K562 (cell line): Measurements from ENCODE around the gene SLC4A5. TPM values are rescaled to one million over a fixed set of nuclear protein-coding genes. Genes with fewer than 3 reads are reported as not detected.

Experiments used
- ATAC-seq: fragments of 200-7000 bp; cut with Tn5 transposase; 3 replicates; pipeline ENCODE4 v1.9.1; 2020; ENCODE audit warnings: moderate library complexity
- BruUV-seq: library from RNA; stranded (reverse); fragments of 400-500 nt; replicated peaks from 2 replicates; lab custom pipeline; 2021; lab: Mats Ljungman, UMichigan
- CTCF ChIA-PET: fragments of 300-600 bp; formaldehyde crosslinking; extraction: SDS; loops from one replicate; lab custom pipeline; 2021; ENCODE audit warnings: low intra/inter-chr PET ratio; lab: Yijun Ruan, JAX
- POLR2A ChIA-PET: fragments of 300-600, 350-650 bp; sonication (Branson Sonifier 250); formaldehyde crosslinking; extraction: SDS; loops from one replicate; lab custom pipeline; 2021; ENCODE audit warnings: antibody characterized with exemption, inconsistent platforms; lab: Yijun Ruan, JAX
- DNase-seq, 4 experiments: peaks; one replicate each; pipeline versions ENCODE4 v3.0.0 to v3.0.0-alpha.2; 2011 to 2018; ENCODE audit warnings: low spot score in 3 of 4, mixed read lengths in 3 of 4; ENCODE audit errors: extremely low read depth in 1 of 4
- FAIRE-seq: peaks from 2 replicates; lab custom pipeline; 2011; peaks lifted over from hg19 to GRCh38; lab: Jason Lieb, UNC
- H2AFZ ChIP-seq: 2 replicates; pipeline ENCODE4 v1.6.0; 2011; ENCODE audit warnings: low read depth, low read length, control low read depth, inconsistent platforms
- H3K27ac ChIP-seq: fragments of 200-600 bp; 3 replicates; pipeline ENCODE4 v1.8.0; 2011; ENCODE audit warnings: low read depth, mild to moderate bottlenecking, control low read depth, inconsistent platforms, low read length, moderate library complexity, mixed read lengths; ENCODE audit errors: extremely low read depth
- H3K27me3 ChIP-seq, 2 experiments: fragments of 300-600 bp in 1 of 2; 2 replicates in 1 of 2; 3 replicates in 1 of 2; pipeline versions ENCODE4 v1.6.0 to v1.8.0; 2011; ENCODE audit warnings: inconsistent platforms in 2 of 2, low read length in 2 of 2, mild to moderate bottlenecking in 1 of 2, mixed read lengths in 1 of 2, moderate library complexity in 1 of 2; ENCODE audit not compliant: control insufficient read depth in 2 of 2, insufficient read depth in 2 of 2
- H3K36me3 ChIP-seq: fragments of 300-600 bp; 3 replicates; pipeline ENCODE4 v1.8.0; 2011; ENCODE audit warnings: mild to moderate bottlenecking, low read length, inconsistent platforms; ENCODE audit not compliant: control insufficient read depth, insufficient read depth
- H3K4me1 ChIP-seq, 2 experiments: fragments of 200-600 bp in 1 of 2; replicated peaks in 1 of 2; 2 replicates in 1 of 2; 3 replicates in 1 of 2; pipeline versions ENCODE4 v1.5.1 to v1.8.0; 2011; ENCODE audit warnings: inconsistent platforms in 2 of 2, low read length in 2 of 2, mild to moderate bottlenecking in 1 of 2, mixed read lengths in 1 of 2, moderate library complexity in 1 of 2; ENCODE audit not compliant: control insufficient read depth in 2 of 2, insufficient read depth in 2 of 2
- H3K4me2 ChIP-seq: 2 replicates; pipeline ENCODE4 v1.6.1; 2011; ENCODE audit warnings: low read length, control low read depth, inconsistent platforms, mixed read lengths; ENCODE audit not compliant: insufficient read depth
- H3K4me3 ChIP-seq: fragments of 200-600 bp; sonication (generic), shearing (Covaris generic); 2 replicates; pipeline ENCODE4 v1.5.1; 2016; ENCODE audit warnings: control low read depth, inconsistent platforms
- H3K79me2 ChIP-seq: fragments of 200-600 bp; 3 replicates; pipeline ENCODE4 v1.8.0; 2011; ENCODE audit warnings: low read length, inconsistent platforms; ENCODE audit not compliant: control insufficient read depth, insufficient read depth
- H3K9ac ChIP-seq, 2 experiments: 2 replicates each; pipeline versions ENCODE4 v1.6.0 to v1.6.1; 2011; ENCODE audit warnings: low read depth in 2 of 2, low read length in 2 of 2, control low read depth in 1 of 2, inconsistent platforms in 1 of 2, mild to moderate bottlenecking in 1 of 2, mixed read lengths in 1 of 2; ENCODE audit not compliant: insufficient read depth in 1 of 2
- H3K9me1 ChIP-seq: one replicate; pipeline ENCODE4 v1.6.0; 2011; ENCODE audit warnings: inconsistent platforms, mild to moderate bottlenecking, low read length, moderate library complexity; ENCODE audit not compliant: control insufficient read depth, insufficient read depth
- H3K9me3 ChIP-seq: replicated peaks from 2 replicates; pipeline ENCODE4 v1.5.1; 2011; ENCODE audit warnings: low read depth, low read length, inconsistent platforms; ENCODE audit not compliant: control insufficient read depth, insufficient read depth
- H4K20me1 ChIP-seq: replicated peaks from 2 replicates; pipeline ENCODE4 v1.6.1; 2011; ENCODE audit warnings: low read length, inconsistent platforms, mixed read lengths; ENCODE audit not compliant: control insufficient read depth, insufficient read depth
- CHD1 ChIP-seq: fragments of 200-600 bp; sonication (generic); IDR thresholded peaks from one replicate; pipeline ENCODE4 v1.6.1; 2012; ENCODE audit warnings: mild to moderate bottlenecking, moderate library complexity, low read length, inconsistent platforms
- HDAC2 ChIP-seq: fragments of 450-650 bp; IDR thresholded peaks from 2 replicates; pipeline ENCODE4 v1.6.1; 2016; ENCODE audit warnings: mild to moderate bottlenecking
- LARP7 ChIP-seq: fragments of 450-650 bp; IDR thresholded peaks from 2 replicates; pipeline ENCODE4 v1.6.1; 2016
- NR2C1 ChIP-seq, 2 experiments: fragments of 450-650 bp; IDR thresholded peaks; 2 replicates each; pipeline ENCODE4 v1.6.1; 2017; ENCODE audit warnings: mild to moderate bottlenecking in 2 of 2, antibody characterized with exemption in 1 of 2, inconsistent platforms in 1 of 2, missing compliant biosample characterization in 1 of 2, missing genetic modification characterization in 1 of 2
- SPI1 ChIP-seq: IDR thresholded peaks from 2 replicates; pipeline ENCODE4 v1.6.1; 2011; ENCODE audit warnings: low read depth, low read length, control low read depth, borderline replicate concordance
- ZFX ChIP-seq: sonication (generic); formaldehyde crosslinking; IDR thresholded peaks from 2 replicates; pipeline ENCODE4 v1.8.0; 2022; ENCODE audit warnings: mild to moderate bottlenecking, missing genetic modification reagents, moderate library complexity
- ZNF121 ChIP-seq: sonication (generic); formaldehyde crosslinking; conservative IDR thresholded peaks from 2 replicates; pipeline ENCODE4 v1.8.0; 2022; ENCODE audit warnings: missing genetic modification reagents
- ZNF384 ChIP-seq: IDR thresholded peaks from 2 replicates; pipeline ENCODE4 v1.6.1; 2012; ENCODE audit warnings: low read depth, low read length, improper control_type of control experiment
- WGBS: fragments of 100-300 bp; shearing (Covaris generic); methylation state at CpG from one replicate; pipeline ENCODE4 v1.1.6; 2016; ENCODE audit warnings: low coverage, mixed read lengths; ENCODE audit not compliant: insufficient coverage; ENCODE audit errors: missing lambda C conversion rate; 5-methylcytosine and 5-hydroxymethylcytosine counted together
- in situ Hi-C: fragments of 300-500 bp; cut with MboI; formaldehyde crosslinking; loops from 4 replicates; pipeline ENCODE4 v1.15.0; 2018; ENCODE audit warnings: inconsistent platforms, mixed read lengths
- intact Hi-C: fragments of 100-400 bp; cut with micrococcal nuclease; formaldehyde crosslinking; loops from 2 replicates; pipeline ENCODE4 v1.14.2; 2022
- polyA plus RNA-seq, 8 experiments: library from polyadenylated mRNA; depleted of rRNA in 4 of 8; stranded (reverse) in 5 of 8; unstranded in 3 of 8; fragments of >200 nt; fragmentation: Nextera tagmentation in 2 of 8; fragmentation: Illumina TruSeq in 1 of 8; extraction: Ambion mirVana in 2 of 8; extraction: Trizol in 1 of 8; gene quantifications; 2 replicates each; pipeline versions ENCODE4 v1.2.1 to v1.2.3, GENCODE V29; 2011 to 2014; ENCODE audit warnings: inconsistent platforms in 1 of 8, missing spikeins in 1 of 8
- total RNA-seq, 7 experiments: library from RNA; depleted of rRNA in 6 of 7; stranded (reverse); fragments of >200 nt in 6 of 7; fragmentation: Illumina TruSeq in 2 of 7; extraction: Trizol in 2 of 7; gene quantifications; 2 replicates each; pipeline versions ENCODE4 v1.2.1 to v1.2.3, GENCODE V29; 2011 to 2021; ENCODE audit warnings: low replicate concordance in 1 of 7
- TF ChIP-seq, protein P1 (sequence below): sonication (generic); formaldehyde crosslinking; IDR thresholded peaks from 2 replicates; pipeline ENCODE4 v1.8.1; 2023; ENCODE audit warnings: mild to moderate bottlenecking, missing genetic modification reagents
- TF ChIP-seq, protein P2 (sequence below), 3 experiments: fragments of 200-800 bp in 1 of 3; sonication (Bioruptor generic) in 1 of 3; sonication (generic) in 1 of 3; formaldehyde crosslinking in 1 of 3; IDR thresholded peaks; 2 replicates each; pipeline versions ENCODE4 v1.6.1 to v1.8.0; 2016 to 2022; ENCODE audit warnings: mild to moderate bottlenecking in 2 of 3, missing compliant biosample characterization in 2 of 3, missing genetic modification characterization in 2 of 3, missing genetic modification reagents in 1 of 3
- TF ChIP-seq, protein P3 (sequence below): fragments of 250-450 bp; sonication (Bioruptor Pico); IDR thresholded peaks from 2 replicates; pipeline ENCODE4 v1.4.0; 2020; ENCODE audit warnings: mild to moderate bottlenecking, moderate library complexity
- TF ChIP-seq, protein P4 (sequence below): fragments of 450-650 bp; IDR thresholded peaks from 2 replicates; pipeline ENCODE4 v1.7.0; 2016; ENCODE audit warnings: borderline replicate concordance
- TF ChIP-seq, protein P5 (sequence below), 2 experiments: fragments of 450-650 bp in 1 of 2; sonication (generic) in 1 of 2; formaldehyde crosslinking in 1 of 2; IDR thresholded peaks in 1 of 2; conservative IDR thresholded peaks in 1 of 2; 2 replicates each; pipeline versions ENCODE4 v1.6.1 to v1.8.1; 2016 to 2023; ENCODE audit warnings: mild to moderate bottlenecking in 2 of 2, moderate library complexity in 2 of 2, inconsistent platforms in 1 of 2, missing genetic modification reagents in 1 of 2

Gene SLC4A5
- total and polyA plus RNA-seq, 9 of the 15 experiments (the other 6 are each of a cell fraction or from before 2014, with no cell fraction given) = 0.03 to 0.77 (median 0.14) TPM; not detected in 1

DNA sequence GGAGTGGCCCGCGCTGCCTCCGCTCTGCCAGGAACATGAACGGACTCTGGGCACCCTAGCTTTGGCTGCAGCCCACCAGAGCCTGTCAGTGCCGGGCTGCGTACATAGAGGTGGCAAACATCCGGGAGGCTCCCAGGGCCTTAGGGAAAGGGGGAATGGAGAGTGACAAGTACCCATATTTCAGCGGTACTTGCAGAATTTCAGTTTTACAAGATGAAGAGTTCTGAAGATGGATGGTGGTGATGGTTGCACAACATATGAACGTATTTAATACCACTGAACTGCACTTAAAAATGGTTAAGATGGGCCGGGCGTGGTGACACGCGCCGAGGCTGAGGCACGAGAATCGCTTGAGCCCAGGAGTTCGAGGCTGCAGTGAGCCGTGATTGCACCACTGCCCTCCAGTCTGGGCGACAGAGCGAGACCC, 143.9 kb downstream of the SLC4A5 start:
- POLR2A ChIA-PET = interaction anchor here (0.6 to 5.8 kb wide), 29 partner anchors 7 to 371 kb away, joined by 3 to 98 read pairs (median 4); partner anchors contain the start of genes BOLA3, MOB1A and STAMBP
- H3K27ac ChIP-seq = peak overlapping the region; percentile 100
- peaks cover 3% of the 10 kb centered on the region for H3K9me1 ChIP-seq
- no TSS peak for BruUV-seq
- H2AFZ ChIP-seq = peak overlapping the region; percentile 78; the same call in 1 of the 2 replicates
- peaks cover 65% of the 10 kb centered on the region for H3K79me2 ChIP-seq
- H3K4me2 ChIP-seq = peak overlapping the region; percentile 96
- H3K9ac ChIP-seq = peak overlapping the region; percentile 93 to 99
- H3K36me3 ChIP-seq = peaks cover 43% of the 10 kb centered on the region
- intact Hi-C loops = loop anchor here (2.0 kb wide), 1 partner anchor 50 kb away; no protein-coding TSS in a partner anchor
- no peaks in the 10 kb centered on the region for H3K27me3 ChIP-seq
- peaks cover 19 to 34% of the 10 kb centered on the region in 2 experiments for H3K4me1 ChIP-seq
- ATAC-seq = no peak
- no peak for DNase-seq
- H3K4me3 ChIP-seq = peak overlapping the region; percentile 72
- CTCF ChIA-PET = interaction anchor here (0.6 kb wide), 1 partner anchor 372 kb away, joined by 3 read pairs; no protein-coding TSS in a partner anchor
- 1% methylated on average over 15 of the region's 20 CpGs for WGBS
- H3K9me3 ChIP-seq = no peaks in the 10 kb centered on the region
- in situ Hi-C loops = no loop called here
- peaks cover 19% of the 10 kb centered on the region for H4K20me1 ChIP-seq
- FAIRE-seq = no peak
- TF ChIP-seq, protein P1, sequence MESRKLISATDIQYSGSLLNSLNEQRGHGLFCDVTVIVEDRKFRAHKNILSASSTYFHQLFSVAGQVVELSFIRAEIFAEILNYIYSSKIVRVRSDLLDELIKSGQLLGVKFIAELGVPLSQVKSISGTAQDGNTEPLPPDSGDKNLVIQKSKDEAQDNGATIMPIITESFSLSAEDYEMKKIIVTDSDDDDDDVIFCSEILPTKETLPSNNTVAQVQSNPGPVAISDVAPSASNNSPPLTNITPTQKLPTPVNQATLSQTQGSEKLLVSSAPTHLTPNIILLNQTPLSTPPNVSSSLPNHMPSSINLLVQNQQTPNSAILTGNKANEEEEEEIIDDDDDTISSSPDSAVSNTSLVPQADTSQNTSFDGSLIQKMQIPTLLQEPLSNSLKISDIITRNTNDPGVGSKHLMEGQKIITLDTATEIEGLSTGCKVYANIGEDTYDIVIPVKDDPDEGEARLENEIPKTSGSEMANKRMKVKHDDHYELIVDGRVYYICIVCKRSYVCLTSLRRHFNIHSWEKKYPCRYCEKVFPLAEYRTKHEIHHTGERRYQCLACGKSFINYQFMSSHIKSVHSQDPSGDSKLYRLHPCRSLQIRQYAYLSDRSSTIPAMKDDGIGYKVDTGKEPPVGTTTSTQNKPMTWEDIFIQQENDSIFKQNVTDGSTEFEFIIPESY = no peak
- TF ChIP-seq, protein P2, sequence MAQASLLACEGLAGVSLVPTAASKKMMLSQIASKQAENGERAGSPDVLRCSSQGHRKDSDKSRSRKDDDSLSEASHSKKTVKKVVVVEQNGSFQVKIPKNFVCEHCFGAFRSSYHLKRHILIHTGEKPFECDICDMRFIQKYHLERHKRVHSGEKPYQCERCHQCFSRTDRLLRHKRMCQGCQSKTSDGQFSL (CRISPR knock-in tag; IDR thresholded peaks at IDR 0.05) = no peak
- TF ChIP-seq, protein P2 (tag; IDR thresholded peaks at IDR 0.05) = no peak
- TF ChIP-seq SPI1 = no peak
- no peak for TF ChIP-seq ZFX
- TF ChIP-seq, protein P3, sequence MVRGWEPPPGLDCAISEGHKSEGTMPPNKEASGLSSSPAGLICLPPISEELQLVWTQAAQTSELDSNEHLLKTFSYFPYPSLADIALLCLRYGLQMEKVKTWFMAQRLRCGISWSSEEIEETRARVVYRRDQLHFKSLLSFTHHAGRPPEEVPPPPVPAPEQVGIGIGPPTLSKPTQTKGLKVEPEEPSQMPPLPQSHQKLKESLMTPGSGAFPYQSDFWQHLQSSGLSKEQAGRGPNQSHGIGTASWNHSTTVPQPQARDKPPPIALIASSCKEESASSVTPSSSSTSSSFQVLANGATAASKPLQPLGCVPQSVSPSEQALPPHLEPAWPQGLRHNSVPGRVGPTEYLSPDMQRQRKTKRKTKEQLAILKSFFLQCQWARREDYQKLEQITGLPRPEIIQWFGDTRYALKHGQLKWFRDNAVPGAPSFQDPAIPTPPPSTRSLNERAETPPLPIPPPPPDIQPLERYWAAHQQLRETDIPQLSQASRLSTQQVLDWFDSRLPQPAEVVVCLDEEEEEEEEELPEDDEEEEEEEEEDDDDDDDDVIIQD (CRISPR knock-in tag) = no peak
- no peak for TF ChIP-seq ZNF384
- TF ChIP-seq NR2C1 (IDR thresholded peaks at IDR 0.05) = no peak
- no peak for TF ChIP-seq NR2C1 (tag; IDR thresholded peaks at IDR 0.05)
- TF ChIP-seq HDAC2 = peak; percentile 27; the same call in 1 of the 2 replicates
- TF ChIP-seq CHD1 = peak; percentile 54
- peak; percentile 6; the same call in 1 of the 2 replicates for TF ChIP-seq ZNF121 (CRISPR knock-in tag)
- TF ChIP-seq, protein P4, sequence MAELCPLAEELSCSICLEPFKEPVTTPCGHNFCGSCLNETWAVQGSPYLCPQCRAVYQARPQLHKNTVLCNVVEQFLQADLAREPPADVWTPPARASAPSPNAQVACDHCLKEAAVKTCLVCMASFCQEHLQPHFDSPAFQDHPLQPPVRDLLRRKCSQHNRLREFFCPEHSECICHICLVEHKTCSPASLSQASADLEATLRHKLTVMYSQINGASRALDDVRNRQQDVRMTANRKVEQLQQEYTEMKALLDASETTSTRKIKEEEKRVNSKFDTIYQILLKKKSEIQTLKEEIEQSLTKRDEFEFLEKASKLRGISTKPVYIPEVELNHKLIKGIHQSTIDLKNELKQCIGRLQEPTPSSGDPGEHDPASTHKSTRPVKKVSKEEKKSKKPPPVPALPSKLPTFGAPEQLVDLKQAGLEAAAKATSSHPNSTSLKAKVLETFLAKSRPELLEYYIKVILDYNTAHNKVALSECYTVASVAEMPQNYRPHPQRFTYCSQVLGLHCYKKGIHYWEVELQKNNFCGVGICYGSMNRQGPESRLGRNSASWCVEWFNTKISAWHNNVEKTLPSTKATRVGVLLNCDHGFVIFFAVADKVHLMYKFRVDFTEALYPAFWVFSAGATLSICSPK = 0 out of 2 replicates have a peak, but pooled peaks have one; percentile 40
- TF ChIP-seq, protein P5, sequence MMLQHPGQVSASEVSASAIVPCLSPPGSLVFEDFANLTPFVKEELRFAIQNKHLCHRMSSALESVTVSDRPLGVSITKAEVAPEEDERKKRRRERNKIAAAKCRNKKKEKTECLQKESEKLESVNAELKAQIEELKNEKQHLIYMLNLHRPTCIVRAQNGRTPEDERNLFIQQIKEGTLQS (IDR thresholded peaks at IDR 0.05) = peak; percentile 28; the same call in 1 of the 2 replicates
- TF ChIP-seq, protein P5 (CRISPR knock-in tag; conservative IDR thresholded peaks at IDR 0.05) = no peak
- TF ChIP-seq LARP7 = no peak
